HS-27A (cell line): ENCODE results near the gene IFNA13.
"Not testable (repeated sequence)": the region's sequence is repeated elsewhere in the genome, so short reads cannot be mapped to it uniquely, and the experiment has no call there.

ENCODE experiments used
- DNase-seq: peaks from one replicate; pipeline ENCODE4 v3.0.0-alpha.2; 2012; ENCODE audit warnings: low read depth, missing footprints

The IFNA13 gene

DNA sequence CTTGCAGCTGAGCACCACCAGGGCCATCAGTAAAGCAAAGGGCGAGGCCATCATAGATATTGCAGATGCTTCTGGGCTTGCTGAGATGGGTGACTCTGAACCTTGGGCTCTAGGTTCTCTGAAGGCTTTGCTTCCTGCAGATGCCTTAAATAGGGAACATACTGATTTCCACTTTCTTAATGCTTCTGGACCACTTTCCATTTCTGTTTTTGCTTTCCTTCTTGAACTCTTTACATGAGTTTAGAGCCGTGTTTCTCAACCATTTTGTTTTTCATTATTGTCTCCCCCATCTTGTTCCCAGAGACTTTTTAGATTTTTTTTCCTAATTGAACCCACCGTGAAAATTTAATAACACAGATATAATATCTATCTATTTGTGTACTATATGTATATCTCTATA lies at the start of gene IFNA13:
Gene IFNA13 (minus strand): TSS at position 101 of the 400 bp plus-strand sequence. CDS start 47 bp downstream, at position 54.
- DNase-seq: no peak

DNA sequence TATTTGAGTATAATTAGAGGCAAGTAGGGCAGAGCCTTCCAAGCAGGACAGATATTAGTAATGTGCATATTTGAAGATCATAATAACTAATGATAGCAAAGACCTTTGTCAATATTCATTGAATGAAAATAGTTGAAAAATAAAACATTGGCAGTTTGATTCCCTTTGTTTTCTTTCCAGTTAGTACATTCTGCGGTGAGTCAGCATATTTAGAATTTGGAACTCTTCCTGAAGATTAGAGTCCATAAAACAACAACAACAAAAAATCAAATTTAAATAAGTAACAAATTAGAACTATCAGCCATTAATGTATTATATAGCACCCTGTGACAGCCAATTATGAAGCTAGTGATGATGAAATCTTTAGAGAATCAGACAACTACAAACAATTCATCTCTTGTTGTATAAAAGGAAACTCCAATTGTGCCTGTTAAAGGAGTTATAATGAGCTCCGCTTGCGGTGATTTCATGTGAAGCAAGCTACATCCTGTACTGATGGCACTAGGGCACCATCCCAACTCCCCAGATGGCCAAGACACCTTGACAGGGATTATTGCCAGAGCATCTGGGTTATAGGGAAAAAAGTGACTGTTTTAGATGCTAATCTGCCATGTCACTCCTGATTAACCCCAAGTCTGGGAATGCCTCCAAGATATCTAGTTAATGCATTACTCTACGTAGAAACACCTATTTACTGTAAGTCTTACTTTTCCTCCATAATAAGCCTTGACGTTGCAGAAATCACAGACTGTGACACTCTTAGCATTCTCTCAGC lies 47.8 kb upstream of the IFNA13 start:
- DNase-seq: no peak

DNA sequence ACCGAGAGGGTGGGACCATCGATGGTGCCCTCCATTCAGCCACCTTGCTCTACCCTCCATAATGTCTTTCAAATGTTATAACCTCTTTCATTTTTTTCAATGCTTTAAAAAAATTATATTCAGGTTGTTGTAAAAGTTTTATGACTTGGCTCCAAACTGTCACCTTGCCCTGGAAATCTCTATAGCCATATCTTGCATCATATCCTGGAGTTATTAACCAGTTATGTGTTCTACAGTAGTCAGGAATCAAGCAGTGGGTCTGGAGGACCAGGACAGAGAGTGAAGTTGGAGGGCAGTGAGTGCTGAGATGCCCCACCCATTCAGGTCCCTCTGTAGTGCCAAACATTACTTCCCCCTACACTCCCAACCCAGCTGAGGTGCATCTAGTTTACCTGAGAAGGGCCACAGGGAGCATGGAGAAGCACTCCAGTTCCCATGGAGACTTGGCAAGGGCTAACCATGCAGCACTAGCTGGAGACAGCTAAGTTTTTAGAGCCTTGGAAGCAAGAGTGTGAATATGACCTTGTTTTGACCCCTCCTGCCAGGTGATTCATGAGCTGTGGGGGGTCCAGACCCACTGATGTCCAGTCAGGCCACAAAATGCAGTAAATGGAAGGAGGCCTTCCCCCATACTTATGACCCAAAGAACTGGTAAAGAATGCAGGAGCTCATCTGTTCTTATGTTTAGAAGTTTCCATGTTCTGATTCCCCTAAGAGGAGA lies 46.5 kb upstream of the IFNA13 start:
- DNase-seq: no peak

GRCh38 chr9:21413624-21414023 lies 45.8 kb upstream of the IFNA13 start:
- DNase-seq: no peak

DNA sequence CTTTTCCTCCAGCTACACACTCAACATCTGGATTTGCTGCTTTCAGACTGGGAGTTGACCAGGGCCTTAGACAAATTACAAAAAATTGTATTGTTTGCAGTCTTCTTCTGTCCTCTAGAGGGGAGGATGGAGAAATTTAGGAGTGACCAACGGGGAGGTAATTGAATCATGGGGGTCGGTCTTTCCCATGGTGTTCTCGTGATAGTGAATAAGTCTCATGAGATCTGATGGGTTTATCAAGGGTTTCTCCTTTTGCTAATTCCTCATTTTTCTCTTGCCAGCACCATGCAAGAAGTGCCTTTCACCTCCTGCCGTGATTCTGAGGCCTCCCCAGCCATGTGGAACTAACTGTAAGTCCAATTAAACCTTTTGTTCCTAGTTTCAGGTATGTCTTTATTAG lies 45.3 kb upstream of the IFNA13 start:
- no peak for DNase-seq

DNA sequence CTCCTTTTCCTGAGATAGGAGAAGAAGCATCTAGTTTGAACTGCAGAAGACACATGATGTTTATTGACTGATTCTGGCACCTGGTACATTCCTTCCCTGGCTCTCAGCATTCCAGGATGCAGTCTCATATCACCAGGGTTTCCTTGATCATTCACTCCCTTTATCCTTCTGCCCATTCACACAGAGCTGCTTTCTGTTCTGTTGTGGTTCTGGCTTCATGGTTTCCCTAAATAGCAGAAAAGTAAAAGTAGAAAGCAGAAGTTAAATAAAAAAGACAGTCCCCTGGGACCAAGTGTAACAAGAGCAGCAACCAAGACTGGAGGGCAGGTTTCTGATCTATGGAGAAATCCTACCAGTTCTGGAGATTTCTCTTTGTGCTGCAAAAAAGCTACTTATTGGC lies 44.2 kb upstream of the IFNA13 start:
- no peak for DNase-seq

DNA sequence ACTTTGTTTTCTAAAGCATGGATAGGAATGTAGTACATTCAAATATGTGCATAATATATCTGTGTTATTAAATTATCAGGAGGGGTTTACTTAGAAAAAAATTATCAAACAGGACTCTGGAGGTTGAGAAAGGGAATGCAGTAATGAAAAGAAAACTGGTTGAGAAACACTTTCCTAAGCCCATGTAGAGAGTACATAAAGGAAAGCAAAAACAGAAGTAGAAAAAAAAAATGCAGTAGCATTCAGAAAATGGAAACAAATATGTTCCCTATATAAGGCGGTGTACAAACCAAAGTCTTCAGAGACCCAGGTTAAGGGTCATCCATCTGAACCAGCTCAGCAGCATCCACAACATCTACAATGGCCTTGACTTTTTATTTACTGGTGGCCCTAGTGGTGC lies 41.0 kb upstream of the IFNA13 start, which contains the start of gene IFNA8:
Gene IFNA8 (plus strand): TSS at position 301 of the 400 bp plus-strand sequence. CDS start 60 bp downstream, at position 361.
- DNase-seq: no peak

DNA sequence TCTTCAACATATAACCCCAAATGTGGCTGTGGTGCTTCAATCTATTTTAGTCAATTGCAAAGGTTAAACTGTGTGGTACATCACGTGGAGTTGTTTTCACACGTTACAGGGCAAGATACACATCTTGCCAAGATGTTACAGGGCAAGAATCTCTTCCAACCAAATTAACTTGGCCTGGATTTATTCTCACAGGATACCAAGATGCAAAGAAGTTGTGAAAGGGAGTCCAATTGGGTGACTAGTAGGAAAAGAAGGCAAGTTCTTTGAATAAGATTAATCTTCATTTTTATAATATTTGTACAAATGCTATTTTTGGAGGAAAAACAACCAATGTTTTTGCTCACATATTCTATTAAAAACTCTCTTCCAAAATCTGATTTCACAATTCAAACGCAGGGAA lies 36.3 kb upstream of the IFNA13 start:
- no peak for DNase-seq

GRCh38 chr9:21402386-21403251 lies 34.8 kb upstream of the IFNA13 start:
- no peak for DNase-seq

DNA sequence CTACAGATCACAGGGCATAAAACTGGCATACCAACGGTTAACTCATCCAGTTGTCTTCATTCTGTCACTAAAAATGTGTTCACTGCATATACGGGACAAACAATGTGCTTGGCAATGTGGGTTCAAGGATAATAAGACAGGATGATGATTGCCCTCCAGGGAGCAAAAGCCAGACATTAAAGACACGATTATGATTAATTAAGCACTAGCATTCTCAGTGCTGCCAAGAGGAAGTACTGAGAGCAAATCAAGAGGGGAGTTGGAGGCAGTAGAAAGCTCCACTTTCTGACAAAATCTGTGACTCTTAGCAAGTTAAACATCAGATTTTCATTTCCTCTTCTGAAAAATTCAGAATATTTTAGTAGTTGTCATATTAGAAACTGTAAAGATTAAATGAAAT lies 32.1 kb upstream of the IFNA13 start:
- no peak for DNase-seq

GRCh38 chr9:21398955-21399489 lies 31.2 kb upstream of the IFNA13 start:
- DNase-seq: no peak

DNA sequence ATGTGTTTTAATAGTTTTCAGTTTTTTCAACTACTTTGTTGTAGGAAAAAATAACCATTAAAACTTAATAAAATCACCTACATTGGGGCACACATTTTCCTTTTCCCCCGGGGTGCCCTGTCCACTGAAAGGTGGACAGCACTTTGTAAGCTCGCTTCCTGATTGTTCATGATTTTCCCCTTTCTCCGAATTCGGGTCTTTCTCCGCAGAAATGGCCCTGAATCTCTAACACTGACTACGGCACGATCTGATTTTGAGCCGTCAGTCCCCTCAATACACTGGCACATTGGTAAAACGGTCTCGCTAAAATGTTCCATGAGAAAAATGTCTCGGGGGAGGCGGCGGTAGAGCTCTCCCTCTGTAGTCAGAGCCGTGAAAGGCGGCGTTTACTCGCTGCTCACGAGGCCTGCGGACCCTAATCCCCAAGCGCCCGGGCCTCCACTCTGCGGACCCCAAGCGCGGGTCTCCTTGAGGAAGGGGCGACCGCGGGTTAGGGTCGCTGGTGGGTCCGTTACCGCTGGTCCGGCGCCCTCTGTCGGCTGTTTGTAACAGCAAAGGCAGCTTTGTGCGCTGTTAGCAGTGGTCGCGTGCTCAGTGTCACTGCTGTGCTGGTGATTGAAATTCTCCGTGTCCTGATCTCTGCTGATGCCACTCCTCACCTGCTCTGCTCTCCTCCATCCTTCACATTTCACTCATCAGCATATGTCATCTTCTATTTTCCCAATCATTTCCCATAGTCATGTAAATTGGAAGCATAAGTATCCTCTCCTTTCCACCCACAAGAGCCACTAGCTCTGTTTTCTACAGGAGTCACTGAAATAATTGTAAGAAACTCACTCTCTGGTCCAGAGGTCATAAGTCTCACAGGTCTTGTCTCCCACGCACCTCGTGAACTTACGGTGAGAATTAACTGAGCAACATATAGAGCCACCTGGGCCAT lies 28.2 kb upstream of the IFNA13 start:
- DNase-seq: no peak

DNA sequence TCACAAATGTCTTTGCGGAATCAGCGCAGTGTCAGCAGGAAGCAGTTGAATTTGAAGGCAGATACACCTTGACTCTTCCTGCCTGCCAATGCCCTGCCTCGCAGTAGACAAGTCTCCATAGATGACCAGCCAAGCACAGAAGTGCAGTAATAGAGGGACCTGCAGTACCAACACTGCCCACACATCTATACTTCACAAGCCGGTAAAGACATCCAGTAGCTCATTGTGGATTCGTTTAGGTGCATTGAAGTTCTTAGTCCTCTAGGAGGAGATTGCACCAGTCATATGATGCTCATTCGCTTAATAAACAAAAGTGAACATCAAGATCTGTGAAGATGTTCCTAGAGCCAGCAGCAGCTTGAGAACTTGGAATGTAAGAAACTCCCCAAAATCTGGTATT lies 24.4 kb upstream of the IFNA13 start:
- no peak for DNase-seq

- DNase-seq: no peak
Observed at GRCh38 chr9:21385131-21385670, 17.3 kb upstream of the IFNA13 start, which contains the start of gene IFNA2. Gene IFNA2, minus strand, starts transcription at chr9:21385398. Its CDS starts 69 bp downstream, at chr9:21385329.

- no peak for DNase-seq
Observed at GRCh38 chr9:21383627-21384026, 15.8 kb upstream of the IFNA13 start.

DNA sequence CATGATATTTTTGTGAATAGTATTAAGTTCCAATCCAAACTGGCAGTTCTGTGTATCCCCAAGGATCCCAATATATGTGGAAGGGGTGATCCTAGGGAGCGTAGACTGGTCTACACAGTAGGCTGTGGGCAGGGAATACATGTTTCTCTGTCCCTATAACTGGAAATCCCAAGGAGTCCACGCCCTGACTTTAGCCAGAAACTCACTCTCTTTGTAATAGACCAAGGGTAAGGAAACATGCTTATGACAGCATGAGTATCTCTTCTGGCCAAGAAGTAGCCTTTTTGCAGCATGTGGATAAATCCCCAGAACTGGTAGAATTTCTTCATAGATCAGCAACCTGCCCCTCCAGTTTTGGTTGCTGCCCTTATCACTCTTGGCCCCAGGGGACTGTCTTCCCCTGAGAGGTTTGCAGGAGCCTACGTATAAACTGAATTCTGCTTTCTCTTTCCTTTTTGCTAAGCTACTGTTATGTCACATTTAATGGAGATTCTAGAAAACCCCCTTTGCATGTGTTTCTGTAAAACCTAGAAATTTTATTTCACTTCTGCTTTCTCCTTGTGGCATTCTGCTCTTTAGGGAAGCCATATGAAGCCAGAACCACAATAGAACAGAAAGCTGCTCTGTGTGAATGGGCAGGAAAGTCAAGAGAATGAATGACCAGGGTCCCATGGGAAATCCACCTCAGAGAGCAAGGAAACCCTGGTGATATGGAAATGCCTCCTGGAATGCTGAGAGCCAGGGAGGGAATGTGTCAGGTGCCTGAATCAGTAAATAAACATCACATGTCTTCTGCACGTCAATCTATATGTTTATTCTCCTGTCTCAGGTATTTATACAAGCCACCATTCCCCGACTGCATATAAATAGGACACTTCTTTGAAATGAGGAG lies 13.8 kb upstream of the IFNA13 start:
- no peak for DNase-seq

- DNase-seq: not testable (repeated sequence)
Observed at GRCh38 chr9:21371467-21371866, 3.6 kb upstream of the IFNA13 start.

- not testable (repeated sequence) for DNase-seq
Observed at GRCh38 chr9:21367169-21367568, 688 bp downstream of the IFNA13 start.

DNA sequence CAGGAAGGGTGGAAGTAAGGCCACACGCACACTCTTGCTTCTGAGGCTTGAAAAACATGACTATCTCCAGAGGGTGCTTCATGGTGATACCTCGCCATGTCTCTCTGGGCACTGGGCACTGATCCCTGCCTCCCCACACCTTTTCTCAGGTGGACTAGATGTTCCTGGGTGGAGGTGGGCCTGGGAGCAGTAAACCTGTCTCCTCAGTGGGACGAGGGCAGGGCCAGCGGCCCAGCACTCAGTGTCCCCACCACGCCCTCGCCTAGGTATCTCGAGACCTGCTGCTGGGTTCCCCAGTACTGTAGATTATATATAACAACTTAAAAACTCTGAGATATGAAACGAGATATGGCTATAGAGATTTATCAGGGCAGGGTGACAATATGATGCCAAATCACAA lies 5.6 kb downstream of the IFNA13 start:
- no peak for DNase-seq
